RWPE2 (cell line): ENCODE results near the gene SMARCC2.

Experiments used
- ATAC-seq: fragments of 200-7000 bp; cut with Tn5 transposase; 3 replicates; pipeline ENCODE4 v1.9.1; 2021; ENCODE audit warnings: low read depth
- DNase-seq: peaks from one replicate; pipeline ENCODE4 v3.0.0-alpha.2; 2020; ENCODE audit warnings: low spot score
- H3K27ac ChIP-seq: fragments of 450-650 bp; 2 replicates; pipeline ENCODE4 v1.5.1; 2017; ENCODE audit warnings: mild to moderate bottlenecking; ENCODE audit not compliant: poor library complexity, severe bottlenecking
- H3K27me3 ChIP-seq: fragments of 250-450 bp; sonication (Bioruptor Pico); 2 replicates; pipeline ENCODE4 v1.5.1; 2021; ENCODE audit warnings: mild to moderate bottlenecking, moderate library complexity; ENCODE audit not compliant: insufficient read depth, poor library complexity, severe bottlenecking
- H3K36me3 ChIP-seq: fragments of 250-450 bp; sonication (Bioruptor Pico); 2 replicates; pipeline ENCODE4 v1.5.1; 2020; ENCODE audit warnings: low read depth, mild to moderate bottlenecking, moderate library complexity
- H3K4me1 ChIP-seq: fragments of 250-450 bp; sonication (Bioruptor Pico); 2 replicates; pipeline ENCODE4 v1.5.1; 2021; ENCODE audit warnings: mild to moderate bottlenecking, moderate library complexity; ENCODE audit not compliant: insufficient read depth, poor library complexity, severe bottlenecking
- H3K4me3 ChIP-seq: fragments of 250-450 bp; sonication (Bioruptor Pico); 2 replicates; pipeline ENCODE4 v1.5.1; 2021; ENCODE audit warnings: mild to moderate bottlenecking, moderate library complexity; ENCODE audit not compliant: severe bottlenecking
- H3K9me3 ChIP-seq: fragments of 250-450 bp; sonication (Bioruptor Pico); 2 replicates; pipeline ENCODE4 v1.5.1; 2021; ENCODE audit warnings: mild to moderate bottlenecking, moderate library complexity; ENCODE audit not compliant: severe bottlenecking
- TF ChIP-seq, protein P1 (sequence below): fragments of 450-650 bp; IDR thresholded peaks from one replicate; pipeline ENCODE4 v1.5.1; 2017; ENCODE audit warnings: mild to moderate bottlenecking, moderate library complexity; ENCODE audit not compliant: poor library complexity, severe bottlenecking

SMARCC2 gene

DNA sequence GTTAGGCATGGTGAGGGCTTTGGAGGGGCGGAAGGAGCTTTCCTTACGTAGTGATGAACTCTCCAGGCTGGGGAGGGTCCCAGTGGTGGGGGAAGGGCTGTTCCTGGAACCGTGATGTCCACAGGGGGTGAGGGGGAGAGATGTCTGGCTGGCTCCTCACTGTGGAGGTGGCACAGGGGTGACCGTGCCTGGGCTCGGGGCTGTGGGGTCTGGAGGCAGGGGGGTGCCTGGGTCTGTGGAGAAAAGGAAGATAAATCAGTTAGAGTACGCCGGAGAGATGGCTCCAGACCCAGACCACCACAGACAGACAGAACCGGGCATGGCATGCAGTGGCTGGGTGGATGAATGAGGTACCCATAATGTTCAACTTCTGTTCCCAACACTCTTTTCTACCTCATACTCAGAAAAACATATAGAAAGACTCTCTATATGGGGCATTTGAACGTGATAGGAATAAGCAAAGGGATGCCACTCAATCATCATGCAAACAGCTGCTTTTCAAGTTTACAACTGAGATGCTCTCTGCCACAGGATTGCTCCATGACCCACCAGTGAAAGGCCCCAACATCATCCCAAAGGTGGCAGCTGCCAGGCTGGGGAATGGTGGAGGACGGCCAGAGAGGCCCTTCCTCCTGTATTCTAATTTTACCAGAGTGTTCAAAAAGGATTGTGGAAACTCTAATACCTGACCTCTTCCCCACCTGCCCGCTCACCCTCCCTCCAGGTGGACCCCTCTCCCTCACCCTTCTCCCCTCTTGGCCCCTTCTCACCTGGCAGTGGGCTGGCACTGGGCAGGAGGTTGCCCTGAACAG is 25.5 kb downstream of the SMARCC2 start:
- Histone ChIP-seq H3K27me3 (no peaks in the 10 kb centered on the region), H3K9me3 (no peaks in the 10 kb centered on the region), H3K4me3 (no peak overlapping the region), H3K27ac (no peak overlapping the region), H3K36me3 (peaks cover 97% of the 10 kb centered on the region), H3K4me1 (peaks cover 4% of the 10 kb centered on the region)
- DNase-seq (no peak), ATAC-seq (peak; percentile 3; the same call in 2 of the 3 replicates)
- TF ChIP-seq, protein P1, sequence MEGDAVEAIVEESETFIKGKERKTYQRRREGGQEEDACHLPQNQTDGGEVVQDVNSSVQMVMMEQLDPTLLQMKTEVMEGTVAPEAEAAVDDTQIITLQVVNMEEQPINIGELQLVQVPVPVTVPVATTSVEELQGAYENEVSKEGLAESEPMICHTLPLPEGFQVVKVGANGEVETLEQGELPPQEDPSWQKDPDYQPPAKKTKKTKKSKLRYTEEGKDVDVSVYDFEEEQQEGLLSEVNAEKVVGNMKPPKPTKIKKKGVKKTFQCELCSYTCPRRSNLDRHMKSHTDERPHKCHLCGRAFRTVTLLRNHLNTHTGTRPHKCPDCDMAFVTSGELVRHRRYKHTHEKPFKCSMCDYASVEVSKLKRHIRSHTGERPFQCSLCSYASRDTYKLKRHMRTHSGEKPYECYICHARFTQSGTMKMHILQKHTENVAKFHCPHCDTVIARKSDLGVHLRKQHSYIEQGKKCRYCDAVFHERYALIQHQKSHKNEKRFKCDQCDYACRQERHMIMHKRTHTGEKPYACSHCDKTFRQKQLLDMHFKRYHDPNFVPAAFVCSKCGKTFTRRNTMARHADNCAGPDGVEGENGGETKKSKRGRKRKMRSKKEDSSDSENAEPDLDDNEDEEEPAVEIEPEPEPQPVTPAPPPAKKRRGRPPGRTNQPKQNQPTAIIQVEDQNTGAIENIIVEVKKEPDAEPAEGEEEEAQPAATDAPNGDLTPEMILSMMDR = no peak

DNA sequence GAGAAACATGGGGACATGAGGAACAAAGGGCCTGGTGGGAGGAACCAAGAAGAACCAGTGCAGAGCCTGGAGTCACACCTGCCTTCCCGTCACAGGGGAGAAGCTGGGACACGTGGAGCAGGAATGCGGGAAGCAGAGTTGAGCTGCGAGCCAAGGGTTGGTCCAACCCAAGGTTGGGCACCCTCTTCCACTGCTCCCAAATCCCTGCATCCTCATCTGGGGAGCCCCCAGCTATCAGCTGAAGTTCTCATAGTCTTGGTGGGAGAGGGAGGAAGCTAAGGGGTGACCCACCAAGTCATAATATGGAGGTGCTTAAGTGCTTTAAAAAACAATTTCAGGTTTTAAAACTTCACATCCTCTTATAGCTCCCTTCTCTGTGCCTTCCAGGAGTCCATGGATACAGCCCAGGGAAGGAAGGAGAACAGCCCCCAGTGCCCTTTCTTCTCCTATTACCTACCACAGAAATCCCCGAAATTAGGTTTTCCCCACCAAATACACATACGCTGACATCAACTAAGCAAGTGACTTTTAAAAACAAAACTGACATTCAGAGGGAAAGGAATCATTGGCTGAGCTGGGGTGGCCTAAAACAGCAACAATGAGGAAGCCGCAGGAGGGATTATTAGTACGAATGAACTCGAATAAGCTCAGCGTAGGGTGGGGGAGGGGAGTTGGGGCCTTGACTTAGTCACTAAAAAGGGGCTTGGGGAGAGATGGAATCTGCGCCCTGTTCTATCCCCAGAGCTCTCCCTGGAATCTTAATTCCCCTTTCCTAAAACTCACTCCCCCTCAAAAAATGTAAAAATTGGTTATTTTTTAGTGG is 26.6 kb downstream of the SMARCC2 start:
- Histone ChIP-seq H3K36me3 (peaks cover 89% of the 10 kb centered on the region), H3K27me3 (no peaks in the 10 kb centered on the region), H3K27ac (peak overlapping the region; percentile 87), H3K9me3 (no peaks in the 10 kb centered on the region), H3K4me3 (no peak overlapping the region), H3K4me1 (peaks cover 4% of the 10 kb centered on the region)
- ATAC-seq (no peak), DNase-seq (no peak)
- TF ChIP-seq, protein P1 = no peak

DNA sequence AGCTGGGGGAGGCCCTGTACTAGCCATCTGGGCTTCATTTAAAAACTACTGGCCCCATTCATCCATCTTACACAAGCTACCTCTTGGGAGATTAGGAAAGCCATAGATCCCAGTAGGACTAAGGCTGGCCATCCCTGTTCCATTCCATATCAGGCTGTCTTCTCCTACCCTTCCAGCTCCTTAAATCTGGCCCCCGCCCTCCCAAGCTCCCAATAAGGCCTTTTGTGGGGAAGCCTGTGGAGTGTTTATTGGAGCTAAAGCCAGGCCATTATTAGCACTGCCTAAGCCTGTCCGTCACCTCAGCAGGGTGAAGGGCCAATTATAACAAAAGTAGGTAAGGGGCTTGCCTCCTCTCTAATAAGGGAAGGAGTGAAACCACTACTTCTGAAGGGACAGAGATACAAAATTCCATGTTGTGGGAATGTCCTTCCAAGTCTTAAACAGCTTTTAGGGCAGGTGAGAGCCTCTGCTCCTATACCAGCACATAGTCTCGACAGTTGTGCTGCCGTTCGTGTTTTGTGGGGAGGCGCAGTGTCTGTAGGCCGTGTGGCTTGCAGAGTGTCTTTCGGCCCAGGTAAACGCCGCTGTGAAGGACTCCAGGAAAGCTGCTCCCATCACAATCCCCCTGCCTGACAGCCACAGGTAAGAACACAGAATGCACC is 27.5 kb downstream of the SMARCC2 start:
- peaks cover 80% of the 10 kb centered on the region for H3K36me3 ChIP-seq
- DNase-seq (no peak), ATAC-seq (no peak)
- no peaks in the 10 kb centered on the region for H3K9me3 ChIP-seq
- H3K27me3 ChIP-seq = no peaks in the 10 kb centered on the region
- H3K27ac ChIP-seq = peak overlapping the region; percentile 87
- no peak overlapping the region for H3K4me3 ChIP-seq
- peaks cover 4% of the 10 kb centered on the region for H3K4me1 ChIP-seq
- TF ChIP-seq, protein P1 = no peak

DNA sequence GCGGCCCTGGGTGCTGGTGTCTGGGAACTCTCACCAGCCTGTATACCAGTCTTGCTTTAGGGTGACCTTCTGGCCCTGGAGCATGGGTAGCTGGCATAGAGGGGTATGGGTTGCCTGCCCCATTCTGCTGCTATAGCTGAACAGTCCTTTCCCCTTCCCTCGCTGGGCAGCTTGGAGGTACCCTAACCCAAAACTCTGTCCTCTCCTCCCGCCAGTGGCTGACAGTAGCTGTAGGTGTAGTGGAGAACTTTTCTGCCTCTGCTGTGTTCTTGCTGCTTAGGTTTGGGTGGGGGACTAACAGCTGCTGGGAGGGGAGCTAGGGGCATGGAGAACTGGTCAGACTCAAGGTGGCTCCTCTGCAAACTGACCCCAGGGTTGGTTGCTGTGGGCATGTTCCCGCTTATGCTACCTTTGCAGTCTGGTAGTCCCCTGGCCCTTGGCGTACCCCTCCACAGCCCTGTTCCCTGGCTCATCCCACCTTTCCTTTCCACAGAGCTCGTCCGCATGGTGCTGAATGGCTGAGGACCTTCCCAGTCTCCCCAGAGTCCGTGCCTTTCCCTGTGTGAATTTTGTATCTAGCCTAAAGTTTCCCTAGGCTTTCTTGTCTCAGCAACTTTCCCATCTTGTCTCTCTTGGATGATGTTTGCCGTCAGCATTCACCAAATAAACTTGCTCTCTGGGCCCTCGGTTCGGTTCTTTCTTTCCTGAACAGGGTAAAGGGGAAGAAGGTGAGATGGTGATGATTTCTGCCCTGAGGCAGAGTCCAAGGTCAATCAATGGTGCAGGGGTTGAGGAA is 28.2 kb downstream of the SMARCC2 start:
- DNase-seq (no peak), ATAC-seq (no peak)
- H3K36me3 ChIP-seq = peaks cover 75% of the 10 kb centered on the region
- H3K9me3 ChIP-seq = no peaks in the 10 kb centered on the region
- no peak overlapping the region for H3K4me3 ChIP-seq
- peaks cover 4% of the 10 kb centered on the region for H3K4me1 ChIP-seq
- TF ChIP-seq, protein P1 = no peak
- peak overlapping the region; percentile 87 for H3K27ac ChIP-seq
- no peaks in the 10 kb centered on the region for H3K27me3 ChIP-seq
